ENCODE measurements around the gene POMGNT1.

The POMGNT1 gene

GRCh38 chr1:46152016-46152415 is 46.2 kb downstream of the POMGNT1 start:
- Histone ChIP-seq H3K4me3 (ENCODE audit: low read depth, low read length) (no peak overlapping the region), H3K9me3 (ENCODE audit: control insufficient read depth, insufficient read depth, low read depth, low read length) (no peaks in the 10 kb centered on the region), H3K9ac (ENCODE audit: low read length) (no peak overlapping the region), H3K4me1 (ENCODE audit: control insufficient read depth, insufficient read depth, low read length) (no peaks in the 10 kb centered on the region), H3K27me3 (ENCODE audit: control insufficient read depth, insufficient read depth, low read length) (no peaks in the 10 kb centered on the region), H3K27ac (ENCODE audit: low read depth, low read length) (no peak overlapping the region), H3K36me3 (ENCODE audit: control insufficient read depth, insufficient read depth, low read length) (no peaks in the 10 kb centered on the region)

GRCh38 chr1:46150085-46150484 is 48.1 kb downstream of the POMGNT1 start:
- no peak overlapping the region for H3K4me3 ChIP-seq (ENCODE audit: low read depth, low read length)
- no peak overlapping the region for H3K27ac ChIP-seq (ENCODE audit: low read depth, low read length)
- H3K27me3 ChIP-seq (ENCODE audit: control insufficient read depth, insufficient read depth, low read length): no peaks in the 10 kb centered on the region
- no peaks in the 10 kb centered on the region for H3K4me1 ChIP-seq (ENCODE audit: control insufficient read depth, insufficient read depth, low read length)
- H3K36me3 ChIP-seq (ENCODE audit: control insufficient read depth, insufficient read depth, low read length): no peaks in the 10 kb centered on the region
- H3K9me3 ChIP-seq (ENCODE audit: control insufficient read depth, insufficient read depth, low read depth, low read length): no peaks in the 10 kb centered on the region
- no peak overlapping the region for H3K9ac ChIP-seq (ENCODE audit: low read length)

- Histone ChIP-seq H3K4me3 (ENCODE audit: low read depth, low read length) (no peak overlapping the region), H3K36me3 (ENCODE audit: control insufficient read depth, insufficient read depth, low read length) (no peaks in the 10 kb centered on the region), H3K4me1 (ENCODE audit: control insufficient read depth, insufficient read depth, low read length) (no peaks in the 10 kb centered on the region), H3K9me3 (ENCODE audit: control insufficient read depth, insufficient read depth, low read depth, low read length) (no peaks in the 10 kb centered on the region), H3K27ac (ENCODE audit: low read depth, low read length) (no peak overlapping the region), H3K27me3 (ENCODE audit: control insufficient read depth, insufficient read depth, low read length) (no peaks in the 10 kb centered on the region), H3K9ac (ENCODE audit: low read length) (no peak overlapping the region)
Observed at GRCh38 chr1:46148318-46148717, 49.9 kb downstream of the POMGNT1 start.
